NB4 (cell line): ENCODE data around the gene ZNF93.
"Not testable (repeated sequence)": the region's sequence is repeated elsewhere in the genome, so short reads cannot be mapped to it uniquely, and the experiment has no call there.

Experiments used
- DNase-seq: peaks from one replicate; pipeline ENCODE4 v3.0.0; 2010; ENCODE audit warnings: low read depth
- H3K4me3 ChIP-seq: one replicate; pipeline ENCODE4 v1.5.1; 2011; ENCODE audit warnings: mild to moderate bottlenecking, low read depth, low read length, moderate library complexity
- MYC ChIP-seq: IDR thresholded peaks from 2 replicates; pipeline ENCODE4 v1.6.1; 2011; ENCODE audit warnings: low read depth, low read length
- POLR2A ChIP-seq: IDR thresholded peaks from 2 replicates; pipeline ENCODE4 v1.6.1; 2011; ENCODE audit warnings: mild to moderate bottlenecking; ENCODE audit not compliant: insufficient read length; ENCODE audit errors: extremely low read depth
- TF ChIP-seq, protein P1 (sequence below): IDR thresholded peaks from 2 replicates; pipeline ENCODE4 v1.6.1; 2011; ENCODE audit warnings: low read depth, low read length
- TF ChIP-seq, protein P2 (sequence below): IDR thresholded peaks from one replicate; pipeline ENCODE4 v1.5.1; 2012; ENCODE audit warnings: low read depth, low read length

ZNF93 gene

DNA sequence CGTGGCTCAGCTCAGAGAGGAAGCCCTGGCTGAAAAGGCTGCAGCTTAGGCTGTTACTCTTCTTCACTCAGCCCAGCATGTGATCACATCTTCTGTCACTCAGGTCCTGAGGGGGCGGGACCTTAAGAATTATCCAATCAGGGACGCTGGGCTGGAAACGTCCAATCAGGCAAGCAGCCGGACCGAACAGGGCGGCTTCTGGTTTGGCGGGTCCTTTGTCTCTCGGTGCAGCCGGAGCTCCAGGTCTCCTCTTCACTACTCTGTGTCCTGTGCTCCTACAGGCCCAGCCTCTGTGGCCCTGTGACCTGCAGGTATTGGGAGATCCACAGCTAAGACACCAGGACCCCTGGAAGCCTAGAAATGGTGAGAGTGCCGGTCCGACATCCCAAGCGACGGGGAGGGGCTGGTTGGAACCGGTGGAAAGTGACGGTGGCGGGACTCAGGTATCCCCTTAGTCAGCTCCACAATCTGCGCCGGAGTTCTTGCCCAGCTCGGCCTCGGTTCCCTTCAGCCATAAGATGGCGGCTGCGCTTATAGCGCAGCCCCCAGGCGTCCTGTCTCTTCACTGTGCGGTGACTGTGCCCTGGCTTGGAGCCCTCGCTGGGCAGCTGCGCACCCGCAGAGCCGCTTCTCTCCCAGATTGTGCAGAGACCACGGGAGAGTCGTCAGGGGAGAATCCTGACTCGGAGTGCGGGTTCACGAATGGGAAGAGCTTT is at the start of gene ZNF93:
Gene ZNF93, plus strand, starts transcription at position 218 of the 716 bp plus-strand sequence. Its CDS starts 143 bp downstream, at position 361.
- peak within 1 kb of the TSS; percentile 91 for H3K4me3 ChIP-seq
- peak; percentile 97 for DNase-seq
- TF ChIP-seq, protein P1, sequence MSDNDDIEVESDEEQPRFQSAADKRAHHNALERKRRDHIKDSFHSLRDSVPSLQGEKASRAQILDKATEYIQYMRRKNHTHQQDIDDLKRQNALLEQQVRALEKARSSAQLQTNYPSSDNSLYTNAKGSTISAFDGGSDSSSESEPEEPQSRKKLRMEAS: peak; percentile 70
- TF ChIP-seq MYC (no peak), POLR2A (peak; percentile 73)
- TF ChIP-seq, protein P2, sequence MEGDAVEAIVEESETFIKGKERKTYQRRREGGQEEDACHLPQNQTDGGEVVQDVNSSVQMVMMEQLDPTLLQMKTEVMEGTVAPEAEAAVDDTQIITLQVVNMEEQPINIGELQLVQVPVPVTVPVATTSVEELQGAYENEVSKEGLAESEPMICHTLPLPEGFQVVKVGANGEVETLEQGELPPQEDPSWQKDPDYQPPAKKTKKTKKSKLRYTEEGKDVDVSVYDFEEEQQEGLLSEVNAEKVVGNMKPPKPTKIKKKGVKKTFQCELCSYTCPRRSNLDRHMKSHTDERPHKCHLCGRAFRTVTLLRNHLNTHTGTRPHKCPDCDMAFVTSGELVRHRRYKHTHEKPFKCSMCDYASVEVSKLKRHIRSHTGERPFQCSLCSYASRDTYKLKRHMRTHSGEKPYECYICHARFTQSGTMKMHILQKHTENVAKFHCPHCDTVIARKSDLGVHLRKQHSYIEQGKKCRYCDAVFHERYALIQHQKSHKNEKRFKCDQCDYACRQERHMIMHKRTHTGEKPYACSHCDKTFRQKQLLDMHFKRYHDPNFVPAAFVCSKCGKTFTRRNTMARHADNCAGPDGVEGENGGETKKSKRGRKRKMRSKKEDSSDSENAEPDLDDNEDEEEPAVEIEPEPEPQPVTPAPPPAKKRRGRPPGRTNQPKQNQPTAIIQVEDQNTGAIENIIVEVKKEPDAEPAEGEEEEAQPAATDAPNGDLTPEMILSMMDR: no peak

DNA sequence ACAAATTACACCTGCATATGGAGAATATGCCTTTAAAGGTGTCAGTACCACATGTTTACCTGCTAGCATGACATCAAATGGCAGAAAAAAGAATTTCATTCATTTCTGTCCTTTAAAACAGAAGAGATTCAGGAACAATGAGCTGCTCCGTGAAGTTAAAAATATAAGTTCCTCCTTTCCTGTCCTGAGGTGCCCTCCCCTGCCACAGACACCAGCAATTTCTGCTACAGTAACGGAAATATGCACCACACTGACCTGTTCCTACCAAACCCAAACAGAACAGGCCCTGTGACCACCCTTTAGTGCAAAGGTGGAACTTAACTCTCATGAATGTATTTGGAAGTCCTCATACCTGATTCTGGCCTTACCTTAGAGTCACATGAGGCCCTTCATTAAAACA is 49.0 kb upstream of the ZNF93 start:
- not testable (repeated sequence) for DNase-seq, H3K4me3 ChIP-seq

DNA sequence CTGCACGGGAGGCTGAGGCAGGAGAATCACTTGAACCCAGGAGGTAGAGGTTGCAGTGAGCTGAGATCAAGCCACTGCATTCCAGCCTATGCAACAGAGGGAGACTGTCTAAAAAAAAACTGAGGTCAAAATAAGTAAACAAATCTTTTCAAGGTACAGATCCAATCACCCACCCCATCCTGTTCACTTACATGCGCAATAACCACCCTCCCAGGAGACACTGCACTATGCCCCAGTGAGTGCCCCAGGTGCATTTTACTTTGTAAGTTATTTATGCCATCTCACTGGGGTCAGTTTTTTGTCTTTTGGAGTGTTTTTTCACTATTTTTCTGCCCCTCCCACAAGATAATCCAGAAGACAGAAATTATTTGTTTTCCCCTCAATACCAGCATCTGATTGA is 42.0 kb upstream of the ZNF93 start:
- TF ChIP-seq, protein P1: no peak
- TF ChIP-seq MYC: no peak
- DNase-seq: no peak
- no peak overlapping the region for H3K4me3 ChIP-seq

DNA sequence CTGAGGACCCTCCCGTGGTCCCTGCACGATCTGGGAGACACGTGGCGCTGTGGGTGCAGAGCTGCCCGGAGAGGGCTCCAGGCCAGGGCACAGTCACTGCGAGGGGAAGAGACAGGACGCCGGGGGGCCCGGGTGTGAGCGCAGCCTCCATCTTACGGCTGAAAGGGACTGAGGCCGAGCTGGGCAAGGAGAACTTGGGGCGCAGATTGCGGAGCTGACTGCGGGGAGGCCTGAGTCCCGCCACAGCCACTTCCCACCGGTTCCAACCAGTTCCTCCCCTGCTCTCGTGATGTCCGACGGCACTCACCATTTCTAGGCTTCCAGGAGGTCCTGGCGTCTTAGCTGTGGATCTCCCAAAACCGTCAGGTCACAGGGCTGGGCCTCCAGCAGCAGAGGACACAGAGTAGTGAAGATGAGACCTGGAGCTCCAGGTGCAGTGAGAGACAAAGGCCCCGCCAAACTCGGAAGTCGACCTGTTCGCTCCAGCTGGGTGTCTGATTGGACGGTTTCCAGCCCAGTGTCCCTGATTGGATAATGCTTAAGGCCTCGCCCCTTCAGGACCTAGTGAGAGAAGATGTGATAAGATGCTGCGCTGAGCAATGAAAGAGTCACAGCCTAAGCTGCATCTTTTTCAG is 39.9 kb upstream of the ZNF93 start:
- H3K4me3 ChIP-seq: no peak overlapping the region
- no peak for DNase-seq
- TF ChIP-seq, protein P2: no peak
- TF ChIP-seq MYC (no peak), POLR2A (no peak)
- TF ChIP-seq, protein P1: no peak

DNA sequence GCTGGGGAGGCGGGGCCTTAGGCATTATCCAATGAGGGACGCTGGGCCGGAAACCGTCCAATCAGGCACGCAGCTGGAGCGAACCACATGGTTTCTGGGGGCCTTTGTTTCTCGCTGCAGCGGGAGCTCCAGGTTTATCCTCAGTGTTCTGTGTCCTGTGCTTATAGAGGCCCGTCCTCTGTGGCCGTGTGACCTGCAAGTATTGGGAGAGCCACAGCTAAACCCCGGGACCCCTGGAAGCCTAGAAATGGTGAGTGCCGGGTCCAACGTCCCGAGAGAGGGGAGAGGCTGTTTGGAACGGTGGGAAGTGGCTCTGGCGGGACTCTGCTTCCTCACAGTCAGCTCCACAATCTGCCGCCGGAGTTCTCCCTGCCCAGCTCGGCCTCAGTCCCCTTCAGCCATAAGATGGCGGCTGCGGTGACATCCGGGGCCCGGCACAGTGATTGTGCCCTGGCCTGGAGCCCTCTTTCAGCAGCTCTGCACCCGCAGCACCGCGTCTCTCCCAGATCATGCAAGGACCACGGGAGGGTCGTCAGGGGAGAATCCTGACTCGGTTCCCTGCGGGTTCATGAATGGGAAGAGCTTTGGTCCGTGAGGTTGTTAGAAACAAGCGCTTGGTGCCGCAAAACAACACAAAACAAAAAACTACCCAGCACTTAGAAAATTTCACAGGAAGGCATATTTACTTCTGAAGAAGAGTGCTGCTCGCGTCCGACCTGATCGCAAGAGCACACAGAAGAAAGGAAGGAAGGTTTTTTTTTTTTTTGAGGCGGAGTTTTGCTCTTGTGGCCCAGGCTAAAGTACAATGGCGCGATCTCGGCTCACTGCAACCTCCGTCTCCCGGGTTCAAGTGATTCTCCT is 34.8 kb upstream of the ZNF93 start, which contains the start of gene ZNF253:
Gene ZNF253, plus strand, starts transcription at position 133 of the 861 bp plus-strand sequence. Its CDS starts 115 bp downstream, at position 248.
- H3K4me3 ChIP-seq: peak within 1 kb of the TSS; percentile 79
- no peak for TF ChIP-seq MYC
- TF ChIP-seq POLR2A: peak; percentile 32
- TF ChIP-seq, protein P1: peak; percentile 59; the same call in 1 of the 2 replicates
- TF ChIP-seq, protein P2: no peak
- DNase-seq: peak; percentile 97

DNA sequence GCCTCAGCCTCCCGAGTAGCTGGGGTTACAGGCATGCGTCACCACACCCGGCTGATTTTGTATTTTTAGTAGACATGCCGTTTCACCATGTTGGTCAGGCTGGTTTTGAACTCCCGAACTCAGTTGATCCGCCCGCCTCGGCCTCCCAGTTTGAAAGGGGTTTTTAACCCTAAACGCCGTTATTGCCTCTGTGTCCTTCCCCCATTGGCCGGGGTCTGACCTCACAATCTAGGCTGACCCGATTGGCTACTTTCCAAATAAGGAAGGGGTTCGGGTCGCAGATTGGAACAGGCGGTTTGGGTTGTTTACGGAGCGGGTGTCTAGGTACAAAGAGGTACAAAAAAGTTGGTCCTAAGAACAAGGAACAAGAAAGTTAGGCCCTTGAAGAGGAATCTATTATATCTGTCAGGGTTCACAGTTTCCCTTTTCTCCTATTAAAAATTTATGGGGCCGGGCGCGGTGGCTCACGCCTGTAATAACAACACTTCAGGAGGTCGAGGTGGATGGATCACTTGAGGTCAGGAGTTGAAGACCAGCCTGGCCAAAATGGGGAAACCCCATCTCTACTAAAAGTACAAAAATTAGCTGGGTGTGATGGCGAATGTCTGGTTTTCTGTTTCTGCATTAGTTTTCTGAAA is 34.0 kb upstream of the ZNF93 start:
- H3K4me3 ChIP-seq: peak overlapping the region; percentile 79
- peak; percentile 43 for DNase-seq

DNA sequence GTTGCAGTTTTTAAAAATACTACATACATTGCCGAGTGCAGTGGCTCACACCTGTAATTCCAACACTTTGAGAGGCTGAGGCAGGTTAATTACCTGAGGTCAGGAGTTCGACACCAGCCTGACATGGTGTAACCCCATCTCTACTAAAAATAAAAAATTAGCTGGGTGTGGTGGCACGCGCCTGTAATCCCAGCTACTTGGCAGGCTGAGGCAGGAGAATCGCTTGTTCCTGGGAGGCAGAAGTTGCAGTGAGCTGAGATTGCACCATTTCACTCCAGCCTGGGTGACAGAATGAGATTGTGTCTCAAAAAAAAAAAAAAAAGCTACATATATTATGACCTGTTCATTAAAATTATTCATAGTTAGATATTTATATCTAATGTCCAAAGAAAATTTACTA is 30.7 kb upstream of the ZNF93 start:
- not testable (repeated sequence) for H3K4me3 ChIP-seq, DNase-seq

More for the DNA sequence above, 34.0 kb upstream of the ZNF93 start:
- no peak for TF ChIP-seq MYC
- TF ChIP-seq, protein P1: no peak
- TF ChIP-seq, protein P2: no peak
- no peak for TF ChIP-seq POLR2A
